MM.1S (cell line): ENCODE results near the gene TNRC18.

Experiments
- CTCF ChIP-seq: fragments of 300-600 bp; sonication (generic); IDR thresholded peaks from 2 replicates; pipeline ENCODE4 v1.5.1; 2016; ENCODE audit warnings: antibody characterized with exemption, low read length, mixed read lengths
- EZH2 ChIP-seq: fragments of 300-600 bp; sonication (generic); optimal IDR thresholded peaks from 2 replicates; pipeline ENCODE3; 2017; ENCODE audit warnings: low read depth, mild to moderate bottlenecking, antibody characterized with exemption, low read length, mixed read lengths

GRCh38 chr7:5423306-5423975 is at the start of gene TNRC18:
- TF ChIP-seq CTCF, result no peak
- no peak for TF ChIP-seq EZH2
